ENCODE measurements around the gene ARHGEF16.

The ARHGEF16 gene

DNA sequence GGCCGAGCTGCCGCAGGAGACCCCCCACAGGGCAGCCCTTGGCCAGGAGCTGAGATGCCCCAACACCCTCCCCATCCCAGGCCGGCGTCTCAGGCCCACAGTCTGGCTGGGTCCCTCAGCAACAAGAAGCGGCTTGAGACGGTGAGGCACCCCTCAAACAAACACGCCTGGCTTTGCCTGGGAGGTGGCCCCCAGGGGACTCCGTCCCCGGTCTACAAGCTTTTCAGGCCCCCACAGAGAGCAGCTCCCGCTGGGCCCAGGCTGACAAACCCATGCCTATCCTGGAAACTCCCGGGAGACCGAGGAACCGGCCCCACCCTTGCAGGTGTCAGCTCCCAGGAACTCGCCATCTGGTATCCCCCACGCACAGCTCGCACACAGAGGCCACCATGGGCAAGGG is 67.0 kb downstream of the ARHGEF16 start:
- FAIRE-seq: no peak

DNA sequence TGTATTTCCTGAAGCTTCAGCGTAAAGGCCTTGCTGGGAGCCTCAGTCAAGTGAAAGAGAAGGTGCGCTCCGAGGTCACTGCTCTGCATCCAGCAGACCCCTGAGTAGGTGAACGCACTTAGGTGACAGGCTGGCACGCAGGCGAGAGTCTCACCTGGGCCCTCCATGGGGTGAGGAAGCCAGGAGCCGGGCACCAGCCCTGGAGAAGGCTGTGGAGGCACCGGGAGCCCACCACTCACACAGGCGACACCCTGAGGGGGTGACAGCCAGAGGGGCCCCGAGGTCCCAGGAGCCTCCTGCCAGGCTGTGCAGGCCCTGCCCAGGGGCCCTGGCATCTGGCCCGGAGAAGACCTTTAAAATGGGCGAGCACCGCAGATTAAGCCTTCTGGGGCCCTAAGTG is 67.6 kb downstream of the ARHGEF16 start:
- no peak for FAIRE-seq

DNA sequence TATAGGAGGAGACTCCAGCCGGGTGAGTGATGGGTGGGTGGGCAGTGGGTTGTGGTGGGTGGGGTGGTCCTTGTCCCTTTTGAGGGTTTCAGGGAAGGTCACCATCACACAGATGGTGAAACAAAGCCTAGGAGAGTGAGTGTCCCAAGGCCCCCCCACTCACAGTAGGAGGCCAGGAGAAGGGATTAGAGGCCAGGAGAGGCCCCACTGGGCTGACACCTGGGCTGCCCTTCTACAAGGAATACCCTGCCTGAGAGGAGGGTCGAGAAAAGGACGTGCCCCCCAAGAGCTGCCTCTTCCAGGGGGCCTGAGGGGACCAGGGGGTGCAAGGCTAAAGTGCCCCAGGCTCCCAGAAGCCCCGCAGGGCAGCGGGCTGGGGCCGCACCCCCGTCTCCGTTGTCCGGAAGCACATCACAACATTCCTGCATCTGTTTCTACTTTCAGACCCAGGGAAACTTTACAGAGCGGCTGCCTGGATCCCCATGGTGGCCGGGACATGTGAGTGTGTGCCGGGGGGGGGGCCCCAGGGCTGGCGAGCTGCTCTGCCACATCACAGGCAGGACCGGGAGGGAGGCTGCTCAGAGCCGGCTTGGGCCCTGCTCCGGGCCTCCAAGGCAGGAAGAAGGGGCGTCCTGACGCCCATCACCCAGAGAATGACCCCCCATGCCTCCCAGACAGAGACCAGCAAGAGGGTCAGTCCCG is 68.2 kb downstream of the ARHGEF16 start:
- no peak for FAIRE-seq

DNA sequence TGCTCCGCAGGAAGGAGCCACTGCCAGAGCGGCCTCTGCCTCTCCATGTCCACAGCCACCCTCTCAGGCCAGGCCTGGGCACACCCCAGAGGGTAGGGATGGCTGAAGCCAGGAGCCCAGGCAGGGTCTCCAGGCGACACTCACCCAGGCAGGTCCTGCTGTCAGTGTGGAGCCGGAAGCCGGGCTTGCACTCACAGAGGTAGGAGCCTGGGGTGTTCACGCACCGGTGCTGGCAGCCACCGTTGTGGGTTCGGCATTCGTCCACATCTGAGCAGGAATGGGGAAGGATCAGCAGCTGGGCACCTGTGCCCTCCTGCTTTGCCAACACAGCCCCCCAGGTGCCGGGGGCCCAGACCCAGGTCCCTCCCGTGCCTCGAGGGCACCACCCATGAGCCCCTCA is 69.5 kb downstream of the ARHGEF16 start:
- no peak for FAIRE-seq

- FAIRE-seq: no peak
These were observed 70.2 kb downstream of the ARHGEF16 start for GRCh38 chr1:3524556-3525203.

GRCh38 chr1:3525551-3526482 is 71.4 kb downstream of the ARHGEF16 start:
- no peak for FAIRE-seq

DNA sequence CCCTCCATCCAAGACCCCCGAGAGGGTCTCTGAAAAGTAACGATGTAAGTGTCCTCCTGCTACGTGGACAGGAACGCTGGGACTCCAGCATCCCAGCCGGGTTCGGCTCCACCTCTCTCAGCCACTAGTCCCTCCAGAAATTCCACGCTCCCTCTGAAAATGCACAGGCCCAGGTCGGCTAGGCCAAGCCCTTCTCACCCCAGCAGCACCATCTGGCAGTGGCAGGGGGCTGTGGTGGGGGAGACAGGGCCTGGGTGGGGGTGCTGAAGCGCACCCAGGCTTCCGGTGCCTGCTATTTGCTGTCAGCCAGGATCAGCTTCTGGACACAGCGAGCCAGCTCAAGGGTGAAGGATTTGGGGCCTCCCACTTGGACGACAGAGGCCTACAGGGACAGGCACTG is 73.3 kb downstream of the ARHGEF16 start:
- no peak for FAIRE-seq

GRCh38 chr1:3529099-3529729 is 74.7 kb downstream of the ARHGEF16 start:
- FAIRE-seq: no peak

- no peak for FAIRE-seq
These were observed 75.8 kb downstream of the ARHGEF16 start for GRCh38 chr1:3530086-3530925.

All from TTC549 (cell line).